Epidermal melanocyte (primary cell): ENCODE data around the gene TTC22.

ENCODE experiments used
- DNase-seq: peaks from one replicate; pipeline ENCODE4 v3.0.0; 2011; ENCODE audit warnings: low spot score; ENCODE audit not compliant: insufficient read length

TTC22 gene

DNA sequence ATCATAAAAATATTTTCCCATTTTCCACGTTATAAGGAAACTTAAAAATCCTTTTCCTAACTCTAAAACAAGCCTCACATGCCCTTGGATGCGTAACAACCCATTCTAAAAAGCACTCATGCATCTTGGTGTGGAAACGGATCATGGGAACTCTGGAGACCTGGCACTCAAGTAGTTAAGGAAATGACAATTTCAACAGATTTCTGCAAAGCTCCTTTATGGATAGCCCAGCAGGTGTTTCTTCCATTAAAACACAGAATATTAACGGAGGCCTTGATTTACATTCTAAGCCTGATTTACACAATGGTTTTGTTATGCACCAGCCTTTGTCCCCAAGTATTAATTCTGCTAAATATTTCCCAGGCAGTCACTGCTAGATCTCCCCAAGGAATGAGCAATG lies 49.7 kb downstream of the TTC22 start:
- DNase-seq: no peak

DNA sequence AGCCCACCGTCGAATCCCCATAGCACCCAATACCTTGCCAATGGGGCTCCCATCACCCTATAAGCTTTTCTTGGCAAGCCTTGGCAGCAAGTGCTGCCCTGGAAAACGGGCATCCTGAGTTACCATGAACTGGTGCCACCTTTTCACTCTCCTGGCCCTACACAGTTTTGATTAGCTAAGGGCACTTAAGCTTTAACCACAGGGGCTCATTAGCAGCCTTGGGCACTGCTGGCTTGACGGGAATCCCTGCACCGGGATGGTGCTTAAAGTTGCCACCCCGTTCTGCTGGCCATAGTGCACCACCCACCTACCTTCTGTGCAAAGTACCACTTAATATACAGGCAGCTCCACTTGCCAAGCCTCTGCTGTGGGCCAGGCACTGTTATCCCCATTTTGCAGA lies 50.5 kb downstream of the TTC22 start:
- DNase-seq: no peak

DNA sequence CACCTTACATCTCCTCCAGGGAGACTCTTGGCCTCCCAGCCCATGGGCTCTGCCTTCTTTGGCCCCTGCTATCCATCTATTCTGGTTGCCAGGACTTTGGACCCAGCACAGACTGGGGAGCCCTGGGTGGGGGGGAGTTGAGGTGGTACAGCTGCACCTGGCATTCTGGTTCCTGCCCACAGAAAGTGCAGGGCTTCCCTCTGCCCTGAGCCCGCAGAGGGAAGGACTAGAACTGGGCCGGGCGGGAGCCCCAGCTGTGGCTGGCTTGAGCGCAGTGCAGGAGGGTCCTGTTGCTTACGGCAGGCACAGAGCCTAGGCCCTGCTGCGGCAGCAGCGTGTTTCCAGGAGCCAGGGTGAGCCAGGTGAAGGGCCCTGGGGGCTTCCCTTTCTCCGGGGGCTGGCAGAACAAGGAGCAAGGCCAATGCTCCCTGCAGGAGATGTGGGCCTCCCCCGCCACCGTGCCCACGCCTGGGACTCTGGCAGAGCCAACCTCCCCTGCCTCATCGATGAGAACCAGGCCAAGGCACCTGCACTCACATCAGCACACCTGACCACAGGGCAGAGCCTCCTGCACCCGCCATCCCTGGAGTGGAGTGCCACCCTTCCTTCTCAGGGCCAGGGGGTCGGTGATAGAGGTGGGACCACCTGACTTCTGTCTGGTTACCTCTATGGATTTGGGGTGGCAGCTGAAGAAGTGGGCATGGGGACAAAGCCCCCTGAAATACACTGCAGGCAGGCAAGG lies 52.9 kb downstream of the TTC22 start:
- no peak for DNase-seq

DNA sequence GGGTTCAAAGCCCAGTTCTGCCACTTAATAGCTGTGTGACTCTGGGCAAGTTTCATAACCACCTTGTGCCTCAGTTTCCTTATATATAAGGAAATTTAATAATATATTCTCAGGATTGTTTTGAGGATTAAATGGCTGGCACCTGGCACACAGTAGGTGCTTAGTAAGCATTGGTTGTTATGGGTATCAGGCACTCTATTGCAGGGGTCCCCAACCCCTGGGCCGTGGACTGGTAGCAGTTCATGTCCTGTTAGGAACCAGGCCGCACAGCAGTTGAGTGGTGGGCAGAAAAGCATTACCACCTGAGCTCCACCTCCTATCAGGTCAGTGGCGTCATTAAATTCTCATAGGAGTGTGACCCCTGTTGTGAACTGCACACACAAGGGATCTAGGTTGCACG lies 55.3 kb downstream of the TTC22 start:
- no peak for DNase-seq

DNA sequence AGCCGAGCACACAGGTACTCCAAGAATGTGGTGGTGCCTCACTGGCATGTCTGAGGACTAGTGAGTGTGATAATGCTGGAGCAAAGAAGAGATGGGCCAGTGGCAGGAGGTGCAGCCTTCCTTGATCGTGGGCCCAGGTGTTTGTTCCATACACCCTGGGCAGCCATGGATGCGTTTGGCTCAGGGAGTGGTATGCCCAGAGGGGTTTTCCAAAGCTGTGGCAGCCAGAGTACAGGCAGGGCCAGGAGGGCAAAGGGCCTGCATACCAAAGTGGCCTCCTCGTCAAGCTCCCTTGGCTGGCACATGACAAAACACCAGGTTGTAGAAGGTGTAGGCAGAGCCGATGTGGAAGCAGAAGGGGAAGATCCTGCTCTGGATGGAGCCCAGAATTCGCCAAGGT lies 55.8 kb downstream of the TTC22 start:
- no peak for DNase-seq

DNA sequence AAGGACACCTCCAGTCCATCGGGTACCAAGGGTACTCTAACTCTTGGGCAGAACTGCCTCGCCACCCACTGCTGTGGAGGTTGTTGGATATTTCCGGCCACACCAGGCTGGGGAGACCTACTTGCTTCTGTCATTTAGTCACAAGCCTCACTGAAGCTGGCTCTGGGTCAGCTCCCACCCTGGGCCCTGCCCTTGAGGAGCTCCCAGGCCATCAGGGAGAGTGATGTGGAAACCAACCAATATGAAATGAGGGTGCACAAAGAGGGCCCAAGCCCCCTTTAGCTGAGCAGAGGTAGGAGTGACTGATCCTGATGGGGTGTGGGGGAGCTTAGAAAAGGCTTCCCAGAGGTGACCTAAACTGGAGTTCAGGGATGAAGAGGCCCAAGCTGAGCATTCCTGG lies 56.4 kb downstream of the TTC22 start:
- no peak for DNase-seq

DNA sequence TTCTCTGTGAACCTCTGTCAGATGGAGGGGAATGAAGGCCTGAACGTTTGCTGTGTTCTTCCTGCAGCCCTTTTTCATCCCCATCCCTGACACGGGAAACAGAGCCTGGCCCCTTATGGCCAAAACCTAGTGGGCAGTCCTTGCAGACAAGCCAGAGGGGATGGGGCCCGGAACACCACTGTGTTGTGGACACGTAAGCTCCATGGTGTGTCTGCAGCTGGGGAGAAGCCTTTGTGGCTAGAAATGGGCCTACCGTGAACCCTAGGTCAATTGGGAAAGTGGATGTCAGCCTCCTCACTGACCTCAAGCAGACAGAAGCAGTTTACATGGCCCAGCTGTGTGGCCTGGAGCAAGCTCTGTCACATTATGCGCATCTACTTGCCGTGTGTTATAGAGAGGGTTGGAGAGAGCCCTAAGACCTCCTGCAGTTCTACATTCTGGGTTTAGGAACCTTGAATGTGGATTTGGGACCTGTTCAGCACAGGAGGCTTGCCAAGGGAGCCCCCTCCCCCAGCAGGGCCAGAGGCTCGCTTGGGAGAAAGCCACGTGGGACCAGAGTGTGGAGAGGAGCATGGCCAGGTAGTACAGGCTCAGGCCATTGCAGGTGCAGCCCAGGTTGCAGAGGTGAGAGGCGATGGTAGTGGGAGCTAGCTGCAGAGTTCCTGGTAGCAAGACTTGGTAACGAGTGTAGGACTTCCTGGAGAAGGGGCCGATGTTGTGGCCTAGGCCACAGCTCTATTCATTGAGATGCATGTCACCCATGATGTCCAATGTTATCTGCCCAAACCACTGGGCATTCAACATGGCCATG lies 57.5 kb downstream of the TTC22 start:
- no peak for DNase-seq

DNA sequence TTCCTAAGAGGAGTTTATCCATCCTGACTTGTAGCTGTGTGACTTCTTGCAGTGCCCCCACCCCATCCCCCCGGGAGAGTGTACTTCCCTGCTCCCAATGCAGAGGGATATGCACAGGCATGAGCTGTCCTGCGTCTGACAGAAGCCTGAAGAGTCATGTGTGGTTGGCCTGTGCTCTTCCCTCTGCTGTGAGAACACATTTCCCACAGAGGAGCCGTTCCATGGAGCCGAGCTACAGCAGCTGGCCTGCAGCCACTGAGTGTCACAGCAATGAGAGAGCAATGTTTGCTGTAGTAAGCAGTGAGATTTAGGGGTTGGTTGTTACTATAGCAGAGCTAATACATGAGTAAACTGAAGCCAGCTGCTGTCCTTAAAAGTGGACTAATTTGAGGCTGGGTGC lies 58.8 kb downstream of the TTC22 start:
- no peak for DNase-seq

DNA sequence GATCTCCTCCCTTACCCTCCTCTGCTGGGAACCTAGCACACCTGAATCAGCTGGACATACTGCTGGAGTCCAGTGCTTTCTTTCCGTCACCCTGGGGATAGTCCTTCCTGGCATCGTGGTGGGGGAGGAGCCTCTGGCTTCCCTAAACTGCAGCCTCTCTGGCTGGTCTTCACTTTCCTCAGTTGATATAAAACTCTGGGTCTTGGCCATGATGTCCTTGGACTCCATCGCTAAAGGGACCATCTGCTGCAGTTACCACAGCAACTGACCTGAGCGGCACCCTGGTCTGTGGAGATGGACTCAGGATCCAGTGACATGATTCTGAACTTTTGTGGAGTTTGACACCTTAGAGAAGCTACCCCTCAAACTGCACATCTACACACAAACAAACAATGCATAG lies 59.6 kb downstream of the TTC22 start:
- DNase-seq: no peak

DNA sequence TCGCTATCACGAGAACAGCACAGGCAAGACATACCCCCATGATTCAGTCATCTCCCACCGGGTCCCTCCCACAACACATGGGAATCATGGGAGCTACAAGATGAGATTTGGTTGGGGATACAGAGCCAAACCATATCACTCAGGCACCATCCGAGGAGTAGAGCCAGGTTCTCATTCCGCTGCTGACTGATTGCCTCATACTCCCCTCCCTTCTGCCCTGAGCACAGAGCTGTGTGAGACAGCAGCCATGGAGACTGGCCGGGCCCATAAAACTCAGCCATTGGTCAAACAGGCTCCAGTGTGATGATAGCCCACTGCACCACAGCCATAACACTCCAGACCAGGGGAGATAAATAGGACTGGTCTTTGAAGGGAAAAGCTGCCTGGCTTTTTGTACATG lies 62.9 kb downstream of the TTC22 start:
- no peak for DNase-seq

DNA sequence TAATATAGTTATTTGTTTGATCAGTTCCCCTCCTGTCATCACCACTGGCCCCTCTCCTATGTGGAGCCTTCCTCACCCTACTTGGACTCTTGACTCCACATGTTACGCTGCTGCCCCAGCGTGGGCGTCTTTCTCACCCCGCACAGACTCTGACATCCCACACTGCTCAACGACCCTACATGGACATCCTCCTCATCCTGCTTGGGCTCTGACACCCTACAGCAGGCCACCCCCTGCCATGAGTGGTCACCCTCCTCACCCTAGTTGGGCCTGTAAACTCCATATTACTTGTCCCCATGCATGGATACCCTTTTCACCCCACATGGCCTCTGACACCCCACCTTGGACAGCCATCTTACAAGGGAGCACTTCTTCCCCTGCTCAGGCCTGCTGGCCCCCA lies 64.4 kb downstream of the TTC22 start:
- DNase-seq: no peak
